Stomach (tissue), 4 donors: ENCODE results near the gene CYP1A2.

ENCODE experiments used
- CTCF ChIP-seq, 7 experiments: fragments of 450-650 bp in 4 of 7; fragments of 200-600 bp in 3 of 7; sonication (generic) in 3 of 7; IDR thresholded peaks; one replicate each; pipeline ENCODE4 v1.5.1; 2016 to 2019; ENCODE audit warnings: antibody characterized with exemption in 7 of 7, control low read depth in 2 of 7, mild to moderate bottlenecking in 1 of 7
- POLR2A ChIP-seq, 4 donors: fragments of 450-650 bp; IDR thresholded peaks; one replicate each; pipeline ENCODE4 v1.6.1; 2016; ENCODE audit warnings: antibody characterized with exemption in 4 of 4, control low read depth in 2 of 4, mild to moderate bottlenecking in 1 of 4, moderate library complexity in 1 of 4
- POLR2AphosphoS5 ChIP-seq, 3 donors: sonication (generic); formaldehyde crosslinking; IDR thresholded peaks; one replicate each; pipeline ENCODE4 v1.6.1; 2016; ENCODE audit warnings: antibody characterized with exemption in 3 of 3

GRCh38 chr15:74773731-74774252 is 25.1 kb downstream of the CYP1A2 start:
- TF ChIP-seq CTCF (IDR thresholded peaks at IDR 0.05) (no peak), POLR2A (IDR thresholded peaks at IDR 0.05) (no peak), POLR2AphosphoS5 (IDR thresholded peaks at IDR 0.05) (no peak)
